GM21576 (cell line): ENCODE results near the gene VPS18.

Source experiments
- ATAC-seq: cut with Tn5 transposase; IDR thresholded peaks from one replicate; pipeline ENCODE4 v1.9.1; 2021; ENCODE audit warnings: mild to moderate bottlenecking, moderate library complexity; ENCODE audit not compliant: unreplicated experiment

The VPS18 gene

DNA sequence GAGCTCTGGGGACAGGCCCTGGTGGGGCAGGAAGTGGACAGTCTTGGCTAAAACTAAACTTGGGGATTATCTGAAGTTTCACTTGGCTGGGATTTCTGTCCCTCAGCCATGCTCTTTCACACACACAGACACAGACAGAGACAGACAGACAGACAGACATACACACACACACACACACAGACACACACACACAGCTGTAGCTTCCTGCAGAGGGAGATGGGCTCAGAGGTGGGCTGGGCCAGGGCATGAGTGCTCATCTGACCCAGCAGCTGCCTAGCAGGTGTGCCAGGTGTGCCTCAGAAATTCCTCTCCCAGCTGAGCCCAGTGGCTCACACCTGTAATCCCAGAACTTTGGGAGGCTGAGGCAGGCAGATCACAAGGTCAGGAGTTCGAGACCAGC lies 23.5 kb upstream of the VPS18 start:
- ATAC-seq, result no peak

DNA sequence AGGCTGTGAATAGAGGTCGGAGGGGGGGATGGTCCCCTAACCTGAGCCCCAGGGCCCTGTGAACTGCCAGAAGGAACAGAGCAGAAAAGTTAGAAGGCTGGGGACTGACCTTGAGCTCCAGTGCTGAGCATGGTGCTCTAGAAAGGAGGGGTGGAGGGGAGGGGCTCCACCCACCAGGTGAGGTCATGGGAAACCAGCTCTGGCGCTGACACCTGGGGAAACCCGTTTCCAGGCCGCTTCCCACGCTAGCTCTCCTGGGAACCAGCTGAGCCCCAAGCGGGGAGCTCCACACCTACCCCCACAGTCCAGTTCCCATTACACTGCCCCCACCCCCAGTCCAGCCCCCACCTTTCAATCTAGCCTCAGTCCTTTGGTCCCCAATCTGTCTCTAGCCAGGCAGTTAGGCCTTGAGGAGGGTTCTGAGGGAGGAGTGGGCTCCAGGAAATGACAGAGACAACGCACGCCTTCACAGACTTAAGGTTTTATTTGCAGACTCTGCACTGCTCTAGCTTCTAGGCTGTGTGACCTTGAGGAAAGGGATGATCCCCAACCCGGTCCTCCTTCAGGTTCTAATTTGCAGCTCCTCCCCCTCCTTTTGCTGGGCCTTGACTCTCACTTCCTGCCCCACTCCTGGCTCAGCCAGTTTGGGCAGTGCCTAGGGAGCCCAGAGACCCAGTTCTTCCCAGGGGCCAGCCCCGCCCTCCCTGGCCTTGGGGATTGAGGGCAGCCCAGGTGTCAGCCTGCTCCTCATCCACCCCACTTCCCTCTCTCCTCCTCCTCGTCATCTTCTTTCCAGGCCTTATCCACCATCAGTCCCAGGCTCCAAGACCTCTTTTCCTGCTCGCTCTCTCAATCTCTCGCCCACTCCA lies 22.3 kb upstream of the VPS18 start:
- ATAC-seq, result peak; percentile 28

- no peak for ATAC-seq
Measured at GRCh38 chr15:40872791-40873693, 21.2 kb upstream of the VPS18 start.

DNA sequence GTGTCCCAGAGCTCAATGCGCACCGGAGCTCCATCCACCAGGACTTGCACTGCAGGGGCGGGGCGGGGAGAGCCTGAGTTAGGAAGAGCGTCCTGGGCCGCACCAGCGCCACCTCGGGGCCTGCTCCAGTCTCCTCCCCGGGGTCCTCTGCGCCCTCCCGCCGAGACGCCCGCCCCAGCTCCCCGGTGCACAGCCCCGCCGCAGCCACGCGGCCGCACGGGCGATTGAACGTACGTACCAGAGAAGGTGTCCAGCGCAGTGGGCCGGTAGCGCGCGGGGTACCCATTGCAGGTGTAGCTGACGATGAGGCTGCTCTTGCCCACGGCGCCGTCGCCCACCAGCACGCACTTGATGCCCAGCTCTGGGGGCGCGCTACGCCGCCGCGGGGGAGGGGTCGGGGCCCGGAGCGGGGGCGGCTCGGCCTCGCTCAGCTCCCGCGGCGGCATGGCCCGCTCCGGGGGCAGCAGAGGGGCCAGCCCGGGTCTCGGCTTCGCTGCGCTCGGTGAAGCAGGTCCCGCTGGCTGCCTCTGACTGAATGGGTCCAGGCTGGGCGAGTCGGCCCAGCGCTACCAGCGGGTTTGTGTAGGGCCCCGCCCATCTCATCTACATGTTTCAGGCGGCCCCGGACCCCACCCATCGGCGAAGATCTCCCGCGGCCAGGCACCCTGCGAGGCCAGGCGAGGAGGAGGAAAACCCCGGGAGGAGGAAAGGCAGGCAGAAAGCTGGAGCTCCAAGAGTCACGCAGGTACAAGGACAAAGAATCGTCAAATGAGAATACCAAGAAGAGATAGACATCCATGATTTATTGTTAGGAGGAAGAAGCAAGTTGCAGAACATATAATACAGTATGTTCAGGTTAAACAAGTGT lies 20.3 kb upstream of the VPS18 start, which contains the start of gene RHOV:
Gene RHOV, minus strand, starts transcription at position 541 of the 868 bp plus-strand sequence. Its CDS starts 95 bp downstream, at position 446.
- peak; percentile 58 for ATAC-seq

GRCh38 chr15:40875991-40876730 lies 18.1 kb upstream of the VPS18 start:
- ATAC-seq, result no peak

DNA sequence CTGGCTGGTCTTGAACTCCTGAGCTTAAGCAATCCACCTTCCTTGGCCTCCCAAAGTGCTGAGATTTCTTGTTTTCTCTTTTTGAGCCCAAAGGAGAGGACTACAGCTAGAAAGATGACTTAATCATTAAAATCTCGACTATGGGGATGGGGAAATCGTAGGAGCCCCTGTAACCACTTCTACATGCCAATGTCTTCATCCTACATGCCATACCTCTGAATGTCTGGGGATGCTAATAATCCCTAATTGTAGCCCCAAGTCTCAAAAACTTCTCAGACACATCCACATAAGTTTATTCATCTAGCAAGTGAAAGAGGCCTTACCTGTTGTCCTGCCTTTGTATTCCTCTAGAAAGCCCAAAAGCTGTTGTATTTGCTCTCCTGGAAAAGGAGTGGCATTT lies 16.6 kb upstream of the VPS18 start:
- no peak for ATAC-seq

- ATAC-seq, result peak; percentile 48
Measured at GRCh38 chr15:40878785-40879184, 15.5 kb upstream of the VPS18 start.

GRCh38 chr15:40879609-40880008 lies 14.6 kb upstream of the VPS18 start:
- no peak for ATAC-seq

DNA sequence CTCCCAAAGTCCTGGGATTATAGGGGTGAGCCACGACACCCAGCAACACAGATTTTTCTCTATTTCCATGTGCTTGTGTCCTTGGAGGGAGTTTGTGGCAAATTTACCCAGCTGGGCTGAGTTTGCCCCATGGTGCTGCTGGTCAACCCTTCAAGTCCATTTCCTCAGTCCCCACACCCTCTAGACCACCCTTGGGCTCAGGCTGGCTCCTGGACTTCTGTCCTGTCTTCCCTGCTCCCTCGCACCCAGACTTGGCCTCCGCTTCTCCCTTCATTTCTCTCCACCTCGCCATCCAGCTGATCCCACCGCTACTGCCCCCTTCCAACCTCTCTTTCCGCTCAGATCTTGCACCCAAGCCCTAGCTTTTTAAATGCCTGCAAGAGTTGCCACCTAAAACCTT lies 12.9 kb upstream of the VPS18 start:
- no peak for ATAC-seq

DNA sequence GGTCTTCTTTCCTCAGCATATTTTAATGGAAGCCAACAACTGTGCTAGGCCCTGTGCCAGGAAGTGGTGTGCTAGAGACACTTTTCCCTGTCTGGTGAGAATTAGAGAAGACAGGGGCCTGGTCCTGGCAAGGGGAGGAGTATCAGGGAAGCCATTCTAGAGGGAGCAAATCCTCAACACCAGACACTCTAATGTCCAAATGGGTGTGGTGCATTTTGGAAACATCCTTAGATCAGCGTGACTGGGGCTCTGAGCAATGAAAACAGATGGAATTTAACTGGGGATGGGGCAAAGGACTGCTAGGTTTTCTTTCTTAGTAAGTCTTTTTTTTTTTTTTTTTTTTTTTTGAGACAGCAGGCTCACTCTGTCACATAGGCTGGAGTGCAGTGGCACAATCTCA lies 7.7 kb upstream of the VPS18 start:
- no peak for ATAC-seq

DNA sequence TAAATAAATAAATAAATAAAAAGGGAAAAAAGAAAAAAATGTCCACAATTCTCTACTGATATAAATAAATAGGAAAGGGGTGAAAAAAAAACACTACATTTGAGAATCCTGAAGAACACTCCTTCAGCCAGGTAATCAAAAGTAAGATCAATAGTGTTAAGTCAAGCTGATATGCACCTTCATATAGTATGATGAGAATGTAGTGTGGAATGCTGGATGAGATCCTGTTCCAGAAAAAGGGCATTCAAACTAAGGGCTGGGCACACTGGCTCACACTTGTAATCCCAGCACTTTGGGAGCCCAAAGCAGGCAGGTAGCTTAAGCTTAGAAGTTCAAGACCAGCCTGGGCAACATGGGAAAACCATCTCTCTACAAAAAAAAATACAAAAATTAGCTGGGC lies 5.1 kb upstream of the VPS18 start:
- no peak for ATAC-seq

GRCh38 chr15:40891138-40891537 lies 3.1 kb upstream of the VPS18 start:
- ATAC-seq, result no peak

GRCh38 chr15:40891810-40892446 lies 2.3 kb upstream of the VPS18 start:
- ATAC-seq, result no peak

GRCh38 chr15:40892447-40893012 lies 1.7 kb upstream of the VPS18 start:
- ATAC-seq, result no peak

DNA sequence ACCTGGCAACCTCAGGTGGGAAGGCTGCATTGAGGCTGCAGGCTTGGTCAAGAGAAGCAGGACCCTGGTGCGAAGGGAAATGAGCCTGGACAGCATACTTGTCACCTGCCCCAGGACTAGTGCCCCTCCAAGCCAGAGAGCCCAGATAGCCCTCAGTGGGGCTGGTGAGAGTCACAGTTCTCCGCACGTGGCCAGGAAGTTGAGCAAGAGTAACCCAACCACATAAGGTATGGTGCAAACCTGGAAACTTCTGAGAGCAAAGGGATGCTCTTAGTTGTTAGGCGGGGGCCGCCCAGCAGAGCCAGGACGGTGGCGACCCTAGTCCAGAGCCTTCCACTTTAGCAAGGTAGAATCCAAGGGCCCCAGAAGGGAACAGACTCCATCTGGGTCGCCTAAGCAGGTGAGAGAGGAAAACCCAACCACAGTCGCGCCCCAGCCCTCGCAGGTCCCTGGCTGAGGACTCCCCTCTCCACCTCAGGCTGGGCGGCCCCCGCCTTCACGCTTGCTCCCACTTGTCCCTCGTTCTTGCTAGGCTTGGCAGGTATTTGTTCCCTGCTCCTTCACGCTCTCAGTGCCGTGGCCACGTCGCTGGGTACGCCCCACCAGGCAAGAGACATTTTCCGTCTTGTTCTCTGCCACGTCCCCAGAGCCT lies 1.1 kb upstream of the VPS18 start:
- ATAC-seq, result no peak

- no peak for ATAC-seq
Measured at GRCh38 chr15:40894681-40895448, 615 bp downstream of the VPS18 start.

DNA sequence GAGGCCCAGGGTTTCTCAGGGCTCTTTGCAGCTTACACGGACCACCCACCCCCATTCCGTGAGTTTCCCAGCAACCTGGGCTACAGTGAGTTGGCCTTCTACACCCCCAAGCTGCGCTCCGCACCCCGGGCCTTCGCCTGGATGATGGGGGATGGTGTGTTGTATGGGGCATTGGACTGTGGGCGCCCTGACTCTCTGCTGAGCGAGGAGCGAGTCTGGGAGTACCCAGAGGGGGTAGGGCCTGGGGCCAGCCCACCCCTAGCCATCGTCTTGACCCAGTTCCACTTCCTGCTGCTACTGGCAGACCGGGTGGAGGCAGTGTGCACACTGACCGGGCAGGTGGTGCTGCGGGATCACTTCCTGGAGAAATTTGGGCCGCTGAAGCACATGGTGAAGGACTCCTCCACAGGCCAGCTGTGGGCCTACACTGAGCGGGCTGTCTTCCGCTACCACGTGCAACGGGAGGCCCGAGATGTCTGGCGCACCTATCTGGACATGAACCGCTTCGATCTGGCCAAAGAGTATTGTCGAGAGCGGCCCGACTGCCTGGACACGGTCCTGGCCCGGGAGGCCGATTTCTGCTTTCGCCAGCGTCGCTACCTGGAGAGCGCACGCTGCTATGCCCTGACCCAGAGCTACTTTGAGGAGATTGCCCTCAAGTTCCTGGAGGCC lies 5.4 kb downstream of the VPS18 start:
- no peak for ATAC-seq
